ENCODE data around the gene ELMO1. TPM values are rescaled to one million over a fixed set of nuclear protein-coding genes. Genes with fewer than 3 reads are reported as not detected.

ELMO1 gene
- polyA plus RNA-seq, 1 experiment: not detected

GRCh38 chr7:36984710-36985312, 463.9 kb downstream of the ELMO1 start:
- H3K27ac ChIP-seq (ENCODE audit: low read depth, low read length): no peak overlapping the region
- H3K9me3 ChIP-seq (ENCODE audit: control insufficient read depth, insufficient read depth, low read length): no peaks in the 10 kb centered on the region
- POLR2A ChIA-PET: no interaction called here
- no peak for DNase-seq (ENCODE audit: low read depth, low spot score)
- peaks cover 5% of the 10 kb centered on the region for H3K27me3 ChIP-seq (ENCODE audit: control insufficient read depth, insufficient read depth, low read length)
- TF ChIP-seq, protein P1, sequence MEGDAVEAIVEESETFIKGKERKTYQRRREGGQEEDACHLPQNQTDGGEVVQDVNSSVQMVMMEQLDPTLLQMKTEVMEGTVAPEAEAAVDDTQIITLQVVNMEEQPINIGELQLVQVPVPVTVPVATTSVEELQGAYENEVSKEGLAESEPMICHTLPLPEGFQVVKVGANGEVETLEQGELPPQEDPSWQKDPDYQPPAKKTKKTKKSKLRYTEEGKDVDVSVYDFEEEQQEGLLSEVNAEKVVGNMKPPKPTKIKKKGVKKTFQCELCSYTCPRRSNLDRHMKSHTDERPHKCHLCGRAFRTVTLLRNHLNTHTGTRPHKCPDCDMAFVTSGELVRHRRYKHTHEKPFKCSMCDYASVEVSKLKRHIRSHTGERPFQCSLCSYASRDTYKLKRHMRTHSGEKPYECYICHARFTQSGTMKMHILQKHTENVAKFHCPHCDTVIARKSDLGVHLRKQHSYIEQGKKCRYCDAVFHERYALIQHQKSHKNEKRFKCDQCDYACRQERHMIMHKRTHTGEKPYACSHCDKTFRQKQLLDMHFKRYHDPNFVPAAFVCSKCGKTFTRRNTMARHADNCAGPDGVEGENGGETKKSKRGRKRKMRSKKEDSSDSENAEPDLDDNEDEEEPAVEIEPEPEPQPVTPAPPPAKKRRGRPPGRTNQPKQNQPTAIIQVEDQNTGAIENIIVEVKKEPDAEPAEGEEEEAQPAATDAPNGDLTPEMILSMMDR (IDR thresholded peaks at IDR 0.05; ENCODE audit: low read depth, low read length): no peak
- CTCF ChIA-PET: interaction anchor here (1.4 to 11.8 kb wide), 7 partner anchors 9 to 216 kb away, joined by 3 to 247 read pairs (median 16); no protein-coding TSS in a partner anchor
- H3K4me3 ChIP-seq (ENCODE audit: low read depth, low read length): no peak overlapping the region

GRCh38 chr7:36984041-36984521, 464.6 kb downstream of the ELMO1 start:
- Histone ChIP-seq H3K27me3 (ENCODE audit: control insufficient read depth, insufficient read depth, low read length) (peaks cover 5% of the 10 kb centered on the region), H3K9me3 (ENCODE audit: control insufficient read depth, insufficient read depth, low read length) (no peaks in the 10 kb centered on the region), H3K4me3 (ENCODE audit: low read depth, low read length) (no peak overlapping the region), H3K27ac (ENCODE audit: low read depth, low read length) (no peak overlapping the region)
- CTCF ChIA-PET: interaction anchor here (0.6 to 11.8 kb wide), 6 partner anchors 10 to 1231 kb away, joined by 3 to 247 read pairs (median 4); no protein-coding TSS in a partner anchor
- TF ChIP-seq, protein P1 (IDR thresholded peaks at IDR 0.05; ENCODE audit: low read depth, low read length): no peak
- POLR2A ChIA-PET: no interaction called here
- no peak for DNase-seq (ENCODE audit: low read depth, low spot score)

GRCh38 chr7:36982766-36983165, 465.9 kb downstream of the ELMO1 start:
- POLR2A ChIA-PET: no interaction called here
- CTCF ChIA-PET: interaction anchor here (1.6 to 11.8 kb wide), 4 partner anchors 14 to 495 kb away, joined by 4 to 247 read pairs (median 47); no protein-coding TSS in a partner anchor
- no peak overlapping the region for H3K4me3 ChIP-seq (ENCODE audit: low read depth, low read length)
- DNase-seq (ENCODE audit: low read depth, low spot score): no peak
- no peaks in the 10 kb centered on the region for H3K9me3 ChIP-seq (ENCODE audit: control insufficient read depth, insufficient read depth, low read length)
- H3K27me3 ChIP-seq (ENCODE audit: control insufficient read depth, insufficient read depth, low read length): peaks cover 5% of the 10 kb centered on the region
- TF ChIP-seq, protein P1 (IDR thresholded peaks at IDR 0.05; ENCODE audit: low read depth, low read length): no peak
- H3K27ac ChIP-seq (ENCODE audit: low read depth, low read length): no peak overlapping the region

DNA sequence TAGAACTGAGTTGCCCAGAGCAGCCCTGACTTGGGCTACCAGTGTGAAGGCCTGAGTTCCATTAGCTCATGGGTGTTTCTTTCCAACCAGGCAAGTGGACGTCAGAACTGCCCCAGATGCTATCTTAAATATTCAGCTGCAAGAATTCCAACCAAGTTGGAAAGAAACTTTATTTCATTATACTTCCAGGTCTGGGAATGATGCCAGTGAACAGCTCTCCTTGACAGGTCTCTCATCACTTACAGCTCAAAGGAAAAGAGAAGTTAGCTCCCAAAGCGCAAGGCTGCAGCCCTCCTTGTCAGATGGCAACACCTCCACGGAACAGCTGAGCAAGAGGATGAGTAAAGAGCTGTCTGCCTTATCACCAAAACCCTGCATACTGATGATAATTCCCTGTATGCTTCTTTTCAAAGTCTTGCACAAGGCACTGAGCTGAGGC, 468.8 kb downstream of the ELMO1 start:
- DNase-seq (ENCODE audit: low read depth, low spot score): no peak
- TF ChIP-seq, protein P1 (IDR thresholded peaks at IDR 0.05; ENCODE audit: low read depth, low read length): no peak
- ChIA-PET POLR2A (no interaction called here), CTCF (interaction anchor here (0.9 to 2.9 kb wide), 5 partner anchors 8 to 220 kb away, joined by 3 to 19 read pairs (median 4); no protein-coding TSS in a partner anchor)
- Histone ChIP-seq H3K27me3 (ENCODE audit: control insufficient read depth, insufficient read depth, low read length) (no peaks in the 10 kb centered on the region), H3K4me3 (ENCODE audit: low read depth, low read length) (no peak overlapping the region), H3K9me3 (ENCODE audit: control insufficient read depth, insufficient read depth, low read length) (no peaks in the 10 kb centered on the region), H3K27ac (ENCODE audit: low read depth, low read length) (no peak overlapping the region)

DNA sequence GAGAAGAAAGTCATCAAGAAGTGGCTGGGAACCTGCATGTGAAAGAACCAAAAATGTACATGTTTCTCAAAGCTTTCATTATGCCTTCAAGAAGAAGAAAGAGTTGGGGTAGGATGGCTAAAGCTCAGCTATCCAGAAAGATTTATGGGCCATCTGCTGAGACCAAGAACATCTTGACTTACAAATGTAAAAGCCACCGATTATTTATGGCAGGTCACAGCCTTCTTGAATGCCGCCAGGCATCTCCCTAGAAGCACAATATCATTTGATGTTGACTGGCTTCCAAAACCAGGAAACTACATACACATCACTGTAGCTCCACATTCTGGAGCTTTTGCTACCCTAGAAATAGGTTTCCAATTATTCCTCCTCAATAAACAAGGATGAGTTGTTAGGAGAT, 470.2 kb downstream of the ELMO1 start:
- H3K4me3 ChIP-seq (ENCODE audit: low read depth, low read length): no peak overlapping the region
- H3K9me3 ChIP-seq (ENCODE audit: control insufficient read depth, insufficient read depth, low read length): no peaks in the 10 kb centered on the region; the same call in 1 of the 2 replicates
- ChIA-PET POLR2A (no interaction called here), CTCF (interaction anchor here (3.0 to 3.1 kb wide), 2 partner anchors 8 to 11 kb away, joined by 17 to 21 read pairs; no protein-coding TSS in a partner anchor)
- no peak overlapping the region for H3K27ac ChIP-seq (ENCODE audit: low read depth, low read length)
- TF ChIP-seq, protein P1 (IDR thresholded peaks at IDR 0.05; ENCODE audit: low read depth, low read length): no peak
- no peaks in the 10 kb centered on the region for H3K27me3 ChIP-seq (ENCODE audit: control insufficient read depth, insufficient read depth, low read length)
- DNase-seq (ENCODE audit: low read depth, low spot score): no peak
